Fibroblast of the aortic adventitia (primary cell): ENCODE data around the gene PACSIN3. TPM values are rescaled to one million over a fixed set of nuclear protein-coding genes. Genes with fewer than 3 reads are reported as not detected.

Source experiments
- DNase-seq: peaks from one replicate; pipeline ENCODE4 v3.0.0-alpha.2; 2010; ENCODE audit warnings: low read depth
- H3K4me3 ChIP-seq: 2 replicates; pipeline ENCODE4 v1.5.1; 2011; ENCODE audit warnings: low read depth, mild to moderate bottlenecking, control low read depth, low read length, moderate library complexity
- CTCF ChIP-seq: IDR thresholded peaks from 2 replicates; pipeline ENCODE4 v1.5.1; 2011; ENCODE audit warnings: mild to moderate bottlenecking, low read length, control low read depth, inconsistent platforms; ENCODE audit not compliant: insufficient read depth
- total RNA-seq: library from RNA; depleted of rRNA; stranded (reverse); fragments of >200 nt; gene quantifications from 2 replicates; pipeline ENCODE4 v1.2.3, GENCODE V29; 2012; ENCODE audit warnings: low replicate concordance

The PACSIN3 gene
- total RNA-seq, 1 donor: 28.8 TPM

GRCh38 chr11:47160753-47161133, 25.5 kb downstream of the PACSIN3 start:
- no peak overlapping the region for H3K4me3 ChIP-seq
- no peak for DNase-seq
- no peak for TF ChIP-seq CTCF

GRCh38 chr11:47158242-47158641, 28.0 kb downstream of the PACSIN3 start:
- no peak for DNase-seq
- TF ChIP-seq CTCF: no peak
- H3K4me3 ChIP-seq: no peak overlapping the region

GRCh38 chr11:47157805-47158204, 28.4 kb downstream of the PACSIN3 start:
- no peak for DNase-seq
- TF ChIP-seq CTCF: no peak
- no peak overlapping the region for H3K4me3 ChIP-seq

GRCh38 chr11:47156951-47157350, 29.3 kb downstream of the PACSIN3 start:
- no peak for DNase-seq
- H3K4me3 ChIP-seq: no peak overlapping the region
- no peak for TF ChIP-seq CTCF

GRCh38 chr11:47156333-47156732, 29.9 kb downstream of the PACSIN3 start:
- no peak overlapping the region for H3K4me3 ChIP-seq
- DNase-seq: no peak
- TF ChIP-seq CTCF: no peak

- no peak overlapping the region for H3K4me3 ChIP-seq
- DNase-seq: no peak
- TF ChIP-seq CTCF: no peak
Measured at GRCh38 chr11:47155879-47156278, 30.4 kb downstream of the PACSIN3 start.
